ENCODE results near the gene RRAGA. TPM values are rescaled to one million over a fixed set of nuclear protein-coding genes. Genes with fewer than 3 reads are reported as not detected.
"Not testable (repeated sequence)": the region's sequence is repeated elsewhere in the genome, so short reads cannot be mapped to it uniquely, and the experiment has no call there.

RRAGA gene
- total RNA-seq, 1 donor from 2014 or later = 81.8 TPM

DNA sequence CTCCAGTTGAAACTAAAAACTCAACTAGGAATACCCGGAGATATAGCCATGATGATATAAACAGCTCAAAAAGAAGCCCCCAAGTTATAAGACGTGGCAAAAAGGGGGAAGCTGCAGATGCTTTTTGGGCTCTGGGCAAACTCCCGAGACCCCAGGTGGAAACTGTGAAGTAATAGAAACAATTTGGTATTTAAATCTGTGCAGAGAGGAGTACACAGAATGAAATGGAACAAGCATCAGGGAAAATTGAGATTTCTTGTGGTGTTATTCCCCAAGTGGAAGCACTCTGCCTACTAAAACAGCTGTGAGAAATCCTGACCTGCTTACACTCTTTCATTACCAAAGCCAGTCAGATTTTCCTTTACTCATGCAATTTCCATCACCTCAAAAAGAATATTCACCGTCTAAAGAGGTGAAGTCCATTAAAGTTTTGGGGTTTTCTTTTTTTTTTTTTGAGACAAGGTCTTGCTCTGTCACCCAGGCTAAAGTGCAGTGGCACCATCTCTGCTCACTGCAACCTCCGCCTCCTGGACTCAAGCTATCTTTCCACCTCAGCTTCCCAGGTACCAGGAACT is 39.7 kb upstream of the RRAGA start:
- no peaks in the 10 kb centered on the region for H3K79me2 ChIP-seq (ENCODE audit: insufficient read depth, low read length)
- H4K20me1 ChIP-seq (ENCODE audit: insufficient read depth, low read length) = no peaks in the 10 kb centered on the region
- no peak overlapping the region for H3K4me3 ChIP-seq (ENCODE audit: insufficient read depth, low read depth, low read length)
- no peak overlapping the region for H3K9ac ChIP-seq (ENCODE audit: low read length)
- H3K4me1 ChIP-seq (ENCODE audit: insufficient read depth, low read length) = no peaks in the 10 kb centered on the region
- peaks cover 2% of the 10 kb centered on the region for H3K9me3 ChIP-seq (ENCODE audit: insufficient read depth, low read depth, low read length)
- Mint-ChIP-seq H3K36me3 (ENCODE audit: low read depth, unreplicated experiment) (no peaks in the 10 kb centered on the region), H3K27me3 (ENCODE audit: low read depth, unreplicated experiment) (no peaks in the 10 kb centered on the region), H3K9me3 (ENCODE audit: unreplicated experiment) (no peaks in the 10 kb centered on the region), H3K4me1 (ENCODE audit: low read depth, unreplicated experiment) (no peaks in the 10 kb centered on the region), H3K4me3 (ENCODE audit: unreplicated experiment) (no peak overlapping the region), H3K27ac (ENCODE audit: unreplicated experiment) (no peak overlapping the region)
- no peak overlapping the region for H3K4me2 ChIP-seq (ENCODE audit: low read length)
- DNase-seq (ENCODE audit: low read depth) = no peak
- no peak overlapping the region for H2AFZ ChIP-seq (ENCODE audit: low read depth, low read length)
- no peak for TF ChIP-seq CTCF (IDR thresholded peaks at IDR 0.05; ENCODE audit: insufficient read depth, low read depth, low read length)
- TF ChIP-seq EZH2 (IDR thresholded peaks at IDR 0.05; ENCODE audit: insufficient read depth, low read length) = no peak
- H3K27ac ChIP-seq (ENCODE audit: low read depth, low read length) = no peak overlapping the region
- FAIRE-seq = no peak
- H3K36me3 ChIP-seq (ENCODE audit: insufficient read depth, low read length) = no peaks in the 10 kb centered on the region
- peaks cover 3% of the 10 kb centered on the region for H3K27me3 ChIP-seq (ENCODE audit: insufficient read depth, low read length)

DNA sequence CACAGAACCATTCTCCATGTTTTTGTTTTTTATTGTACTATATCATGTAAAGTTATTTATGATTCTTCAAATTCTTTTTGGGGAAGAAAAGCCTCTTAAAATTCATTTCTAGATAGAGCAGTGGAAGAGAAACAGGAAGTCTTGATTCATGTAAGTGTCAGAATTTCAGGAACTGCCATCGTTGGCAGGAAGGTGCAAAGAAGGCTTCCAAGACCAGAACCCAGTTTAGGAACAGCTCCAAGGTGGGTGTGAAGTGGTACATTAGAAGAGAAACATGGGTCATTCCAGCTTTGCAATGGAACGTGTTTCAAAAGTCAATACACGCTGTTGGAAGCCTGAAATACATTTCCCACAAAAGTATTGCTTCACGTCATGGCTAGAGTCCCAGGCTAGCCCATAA is 31.0 kb upstream of the RRAGA start:
- no peak for DNase-seq (ENCODE audit: low read depth)
- FAIRE-seq = no peak
- Histone ChIP-seq H3K4me1 (ENCODE audit: insufficient read depth, low read length) (no peaks in the 10 kb centered on the region), H4K20me1 (ENCODE audit: insufficient read depth, low read length) (no peaks in the 10 kb centered on the region), H3K36me3 (ENCODE audit: insufficient read depth, low read length) (no peaks in the 10 kb centered on the region), H3K79me2 (ENCODE audit: insufficient read depth, low read length) (no peaks in the 10 kb centered on the region), H3K4me2 (ENCODE audit: low read length) (no peak overlapping the region), H2AFZ (ENCODE audit: low read depth, low read length) (no peak overlapping the region), H3K9me3 (ENCODE audit: insufficient read depth, low read depth, low read length) (no peaks in the 10 kb centered on the region), H3K9ac (ENCODE audit: low read length) (no peak overlapping the region), H3K27me3 (ENCODE audit: insufficient read depth, low read length) (no peaks in the 10 kb centered on the region), H3K4me3 (ENCODE audit: insufficient read depth, low read depth, low read length) (no peak overlapping the region), H3K27ac (ENCODE audit: low read depth, low read length) (no peak overlapping the region)
- Mint-ChIP-seq H3K4me3 (ENCODE audit: unreplicated experiment) (no peak overlapping the region), H3K4me1 (ENCODE audit: low read depth, unreplicated experiment) (no peaks in the 10 kb centered on the region), H3K36me3 (ENCODE audit: low read depth, unreplicated experiment) (no peaks in the 10 kb centered on the region), H3K9me3 (ENCODE audit: unreplicated experiment) (peaks cover 9% of the 10 kb centered on the region), H3K27ac (ENCODE audit: unreplicated experiment) (no peak overlapping the region), H3K27me3 (ENCODE audit: low read depth, unreplicated experiment) (no peaks in the 10 kb centered on the region)
- TF ChIP-seq CTCF (IDR thresholded peaks at IDR 0.05; ENCODE audit: insufficient read depth, low read depth, low read length) = no peak
- no peak for TF ChIP-seq EZH2 (IDR thresholded peaks at IDR 0.05; ENCODE audit: insufficient read depth, low read length)

DNA sequence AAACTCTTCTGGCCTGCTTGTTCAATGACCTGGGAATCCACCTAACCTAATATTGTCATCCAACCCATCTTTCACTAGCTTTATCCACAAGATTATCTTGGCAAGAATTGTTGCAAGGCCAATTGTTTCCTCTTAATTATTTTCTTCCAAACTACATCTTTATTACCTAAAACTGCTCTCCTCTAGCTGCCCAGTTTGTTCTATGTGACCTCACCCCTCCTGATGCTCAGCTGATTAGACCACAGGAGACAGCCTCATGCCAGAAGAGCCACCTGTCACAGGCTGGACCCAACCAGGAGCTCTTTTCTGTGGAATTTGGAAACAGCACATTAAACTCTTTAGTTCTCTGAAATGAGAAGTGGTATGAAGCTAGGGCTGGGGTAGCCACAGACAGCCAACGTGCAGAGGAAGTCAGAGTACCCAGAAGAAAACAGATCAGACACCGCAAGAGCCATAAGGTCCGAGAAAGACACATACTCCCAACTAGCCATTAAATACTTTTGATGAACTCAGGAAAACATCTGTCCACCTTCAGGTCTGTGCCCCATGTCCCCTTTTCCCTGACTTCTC is 28.3 kb upstream of the RRAGA start:
- TF ChIP-seq EZH2 (IDR thresholded peaks at IDR 0.05; ENCODE audit: insufficient read depth, low read length) (no peak), CTCF (IDR thresholded peaks at IDR 0.05; ENCODE audit: insufficient read depth, low read depth, low read length) (no peak)

GRCh38 chr9:19021649-19022048 is 27.6 kb upstream of the RRAGA start:
- not testable (repeated sequence) for H3K36me3 Mint-ChIP-seq (ENCODE audit: low read depth, unreplicated experiment); H4K20me1 ChIP-seq (ENCODE audit: insufficient read depth, low read length); H3K9me3 Mint-ChIP-seq (ENCODE audit: unreplicated experiment); FAIRE-seq; H3K4me1 ChIP-seq (ENCODE audit: insufficient read depth, low read length); H3K79me2 ChIP-seq (ENCODE audit: insufficient read depth, low read length); H3K4me2 ChIP-seq (ENCODE audit: low read length); H3K27ac Mint-ChIP-seq (ENCODE audit: unreplicated experiment); H3K4me3 Mint-ChIP-seq (ENCODE audit: unreplicated experiment); DNase-seq (ENCODE audit: low read depth); H2AFZ ChIP-seq (ENCODE audit: low read depth, low read length); H3K9me3 ChIP-seq (ENCODE audit: insufficient read depth, low read depth, low read length); H3K36me3 ChIP-seq (ENCODE audit: insufficient read depth, low read length); H3K27me3 Mint-ChIP-seq (ENCODE audit: low read depth, unreplicated experiment); H3K27ac ChIP-seq (ENCODE audit: low read depth, low read length); H3K27me3 ChIP-seq (ENCODE audit: insufficient read depth, low read length); H3K4me1 Mint-ChIP-seq (ENCODE audit: low read depth, unreplicated experiment); H3K9ac ChIP-seq (ENCODE audit: low read length); H3K4me3 ChIP-seq (ENCODE audit: insufficient read depth, low read depth, low read length)

More for the DNA sequence above, 28.3 kb upstream of the RRAGA start:
- no peak for DNase-seq (ENCODE audit: low read depth)
- Histone ChIP-seq H3K4me2 (ENCODE audit: low read length) (no peak overlapping the region), H3K36me3 (ENCODE audit: insufficient read depth, low read length) (no peaks in the 10 kb centered on the region), H3K4me3 (ENCODE audit: insufficient read depth, low read depth, low read length) (no peak overlapping the region), H4K20me1 (ENCODE audit: insufficient read depth, low read length) (no peaks in the 10 kb centered on the region), H3K79me2 (ENCODE audit: insufficient read depth, low read length) (no peaks in the 10 kb centered on the region), H3K27me3 (ENCODE audit: insufficient read depth, low read length) (no peaks in the 10 kb centered on the region), H3K9ac (ENCODE audit: low read length) (no peak overlapping the region), H3K9me3 (ENCODE audit: insufficient read depth, low read depth, low read length) (no peaks in the 10 kb centered on the region), H2AFZ (ENCODE audit: low read depth, low read length) (no peak overlapping the region), H3K27ac (ENCODE audit: low read depth, low read length) (no peak overlapping the region), H3K4me1 (ENCODE audit: insufficient read depth, low read length) (no peaks in the 10 kb centered on the region)
- H3K36me3 Mint-ChIP-seq (ENCODE audit: low read depth, unreplicated experiment) = no peaks in the 10 kb centered on the region
- no peak overlapping the region for H3K27ac Mint-ChIP-seq (ENCODE audit: unreplicated experiment)
- peaks cover 2% of the 10 kb centered on the region for H3K27me3 Mint-ChIP-seq (ENCODE audit: low read depth, unreplicated experiment)
- no peak overlapping the region for H3K4me3 Mint-ChIP-seq (ENCODE audit: unreplicated experiment)
- no peaks in the 10 kb centered on the region for H3K4me1 Mint-ChIP-seq (ENCODE audit: low read depth, unreplicated experiment)
- FAIRE-seq = no peak
- H3K9me3 Mint-ChIP-seq (ENCODE audit: unreplicated experiment) = peaks cover 9% of the 10 kb centered on the region

All from astrocyte (in vitro differentiated cells and primary cell).